ENCODE results near the gene KIF2A. TPM values are rescaled to one million over a fixed set of nuclear protein-coding genes. Genes with fewer than 3 reads are reported as not detected.

Gene KIF2A
- total and polyA plus RNA-seq, 2 of the 13 experiments (the other 11 are each of a cell fraction or from before 2014, with no cell fraction given) = 8.5 to 19.2 TPM

GRCh38 chr5:62305358-62305714, 670 bp upstream of the KIF2A start:
- BruUV-seq (replicated peaks) = TSS peak; percentile 75
- FAIRE-seq (no peak), DNase-seq (ENCODE audit: low spot score) (no peak), ATAC-seq (no peak)
- H3K27me3 ChIP-seq (ENCODE audit: control insufficient read depth in 1 of 2, insufficient read depth in 2 of 2, low read length in 2 of 2) = no peaks in the 10 kb centered on the region
- peak overlapping the region; percentile 78 for H3K27ac ChIP-seq (ENCODE audit: extremely low read length, insufficient read depth, low read length)
- 84% methylated on average over 4 of the region's 4 CpGs for whole genome bisulfite sequencing (ENCODE audit: low lambda C conversion rate)
- peaks cover 6% of the 10 kb centered on the region; the same call in 1 of the 2 replicates for H4K20me1 ChIP-seq (ENCODE audit: insufficient read depth, low read length)
- POLR2A ChIA-PET = interaction anchor here (1.0 to 1.2 kb wide), 3 partner anchors 11 to 98 kb away, joined by 3 to 10 read pairs (median 6); partner anchors contain the start of gene DIMT1
- intact Hi-C loops (cut with micrococcal nuclease; ENCODE audit: unreplicated experiment) (no loop called here), in situ Hi-C loops (cut with HindIII; ENCODE audit: extremely low pct_ligation_motif_present, low pct_unique_long_range_greater_than_20kb) (no loop called here)
- H3K4me2 ChIP-seq (ENCODE audit: low read depth, low read length) = peak overlapping the region; percentile 83
- TF ChIP-seq KAT7 (CRISPR knock-in tag; IDR thresholded peaks at IDR 0.05; ENCODE audit: borderline replicate concordance) (no peak), NFE2L2 (IDR thresholded peaks at IDR 0.05; ENCODE audit: low read length) (no peak), ZNF326 (CRISPR knock-in tag; IDR thresholded peaks at IDR 0.05; ENCODE audit: borderline replicate concordance) (no peak), TFDP1 (CRISPR knock-in tag; IDR thresholded peaks at IDR 0.05; ENCODE audit: borderline replicate concordance) (no peak), ZFX (CRISPR knock-in tag; IDR thresholded peaks at IDR 0.05; ENCODE audit: low read depth) (no peak), ZNF414 (CRISPR knock-in tag; IDR thresholded peaks at IDR 0.05) (peak; percentile 6; the same call in 1 of the 2 replicates), ZNF20 (CRISPR knock-in tag; IDR thresholded peaks at IDR 0.05) (peak; percentile 25; the same call in 1 of the 2 replicates), ZNF605 (CRISPR knock-in tag; IDR thresholded peaks at IDR 0.05) (0 out of 2 replicates have a peak, but pooled peaks have one; percentile 10), RXRB (CRISPR knock-in tag; IDR thresholded peaks at IDR 0.05; ENCODE audit: borderline replicate concordance) (no peak), ZSCAN31 (CRISPR knock-in tag; IDR thresholded peaks at IDR 0.05; ENCODE audit: low read depth) (no peak), MEIS2 (CRISPR knock-in tag; IDR thresholded peaks at IDR 0.05) (no peak), MED8 (CRISPR knock-in tag; IDR thresholded peaks at IDR 0.05; ENCODE audit: insufficient replicate concordance) (peak; percentile 48), HOXD1 (CRISPR knock-in tag; IDR thresholded peaks at IDR 0.05) (no peak), ZNF703 (CRISPR knock-in tag; IDR thresholded peaks at IDR 0.05; ENCODE audit: borderline replicate concordance) (0 out of 2 replicates have a peak, but pooled peaks have one; percentile 7)
- H3K4me1 ChIP-seq (ENCODE audit: insufficient read depth, low read length) = peaks cover 25% of the 10 kb centered on the region
- CTCF ChIA-PET (ENCODE audit: low intra/inter-chr PET ratio, low total read pairs) = no interaction called here
- H3K4me3 ChIP-seq (replicated peaks in 1 of 3; ENCODE audit: insufficient read depth in 1 of 3, low read depth in 2 of 3, low read length in 3 of 3) = peak overlapping the region in 2 of 3 experiments; percentile 84 to 93; a peak in 4 of 6 replicates
- H3K9ac ChIP-seq (ENCODE audit: insufficient read depth, low read depth, low read length) = peak overlapping the region; percentile 76
- H3K9me3 ChIP-seq (ENCODE audit: low read length) = no peaks in the 10 kb centered on the region
- peak overlapping the region; percentile 51 for H2AFZ ChIP-seq (ENCODE audit: low read length)
- no peaks in the 10 kb centered on the region for H3K36me3 ChIP-seq (replicated peaks in 1 of 2; ENCODE audit: control insufficient read depth in 1 of 2, insufficient read depth in 2 of 2, low read length in 2 of 2)
- H3K79me2 ChIP-seq (ENCODE audit: insufficient read depth, low read length) = peaks cover 26% of the 10 kb centered on the region
